GM21515 (cell line): ENCODE measurements around the gene SRGAP1.
A peak's percentile ranks its signal among the peaks of the same experiment; 100 is the strongest.
"Not testable (repeated sequence)": the region's sequence is repeated elsewhere in the genome, so short reads cannot be mapped to it uniquely, and the experiment has no call there.

ENCODE experiments used
- ATAC-seq: cut with Tn5 transposase; IDR thresholded peaks from one replicate; pipeline ENCODE4 v1.9.1; 2021; ENCODE audit not compliant: unreplicated experiment

SRGAP1 gene

DNA sequence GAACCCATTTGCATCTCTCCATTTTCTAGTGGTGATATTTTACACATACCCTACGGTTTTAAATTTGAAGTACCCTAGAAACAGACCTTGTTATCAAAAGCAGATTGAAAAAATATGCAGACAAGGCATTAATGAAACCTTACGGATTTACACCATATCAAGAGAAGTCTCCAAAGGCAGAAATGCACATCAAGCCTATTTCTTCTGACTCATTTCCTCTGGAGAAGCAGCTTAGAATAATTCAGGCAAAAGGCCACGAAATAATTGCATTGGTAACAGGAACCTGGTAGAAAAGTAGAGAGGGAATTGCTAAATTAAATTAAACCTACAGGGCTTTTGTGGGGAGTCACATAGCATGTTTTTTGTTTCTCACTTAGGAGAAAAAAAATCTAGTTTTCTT, 342.9 kb downstream of the SRGAP1 start:
- no peak for ATAC-seq

DNA sequence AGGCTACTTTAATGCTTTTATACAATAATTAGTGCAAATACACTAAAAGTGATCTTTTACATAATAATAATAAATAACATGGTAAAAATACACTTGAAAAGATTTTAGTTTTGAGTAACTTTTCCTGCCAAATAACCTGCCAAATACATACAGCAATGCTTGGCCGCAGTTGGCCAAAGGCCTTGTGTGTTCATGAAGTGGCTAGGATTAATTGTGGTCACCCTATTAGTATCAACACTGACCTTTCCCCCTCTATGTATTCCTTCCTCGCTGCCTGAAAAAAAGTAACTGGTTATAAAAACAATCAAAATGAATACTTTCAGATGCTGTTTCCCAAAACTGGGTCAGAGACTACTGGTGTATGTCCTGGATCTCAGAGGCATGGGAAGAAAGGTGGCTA, 343.3 kb downstream of the SRGAP1 start:
- ATAC-seq = no peak

DNA sequence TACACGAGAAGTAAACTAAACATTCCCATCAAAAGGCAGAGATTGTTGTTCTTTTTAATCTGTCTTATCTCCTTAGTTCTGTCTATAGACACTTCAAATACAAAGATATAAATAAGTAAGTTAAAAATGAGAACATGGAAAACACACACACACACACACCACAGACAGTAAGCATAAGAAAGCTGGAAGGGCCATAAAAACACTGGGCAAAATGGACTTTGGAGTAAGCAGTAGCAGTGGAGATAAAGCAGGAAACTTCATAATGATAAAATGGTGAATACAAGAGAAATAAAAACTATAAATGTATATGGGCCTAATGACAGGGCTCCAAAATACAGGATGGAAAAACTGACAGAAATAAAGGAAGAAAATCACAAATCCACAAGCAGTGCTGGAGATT, 345.0 kb downstream of the SRGAP1 start:
- ATAC-seq = no peak

DNA sequence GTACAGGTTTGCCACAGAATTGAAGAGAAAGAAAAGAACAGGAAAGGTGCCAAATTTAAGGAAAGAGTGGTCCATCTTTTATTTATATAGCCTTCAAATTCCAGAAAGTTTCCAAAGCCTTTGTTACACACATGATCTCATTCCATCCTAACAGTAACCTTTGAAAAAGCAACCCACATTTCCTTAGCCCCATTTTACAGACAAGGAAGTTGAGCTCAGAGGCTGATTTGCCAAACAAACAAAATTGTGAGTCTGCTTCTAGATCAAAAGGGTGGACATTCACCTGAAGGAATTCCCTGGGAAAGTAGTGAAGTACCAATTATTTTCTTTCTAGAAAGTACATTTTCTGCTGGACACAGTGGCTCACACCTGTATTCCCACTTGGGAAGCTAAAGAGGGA, 345.6 kb downstream of the SRGAP1 start:
- no peak for ATAC-seq

DNA sequence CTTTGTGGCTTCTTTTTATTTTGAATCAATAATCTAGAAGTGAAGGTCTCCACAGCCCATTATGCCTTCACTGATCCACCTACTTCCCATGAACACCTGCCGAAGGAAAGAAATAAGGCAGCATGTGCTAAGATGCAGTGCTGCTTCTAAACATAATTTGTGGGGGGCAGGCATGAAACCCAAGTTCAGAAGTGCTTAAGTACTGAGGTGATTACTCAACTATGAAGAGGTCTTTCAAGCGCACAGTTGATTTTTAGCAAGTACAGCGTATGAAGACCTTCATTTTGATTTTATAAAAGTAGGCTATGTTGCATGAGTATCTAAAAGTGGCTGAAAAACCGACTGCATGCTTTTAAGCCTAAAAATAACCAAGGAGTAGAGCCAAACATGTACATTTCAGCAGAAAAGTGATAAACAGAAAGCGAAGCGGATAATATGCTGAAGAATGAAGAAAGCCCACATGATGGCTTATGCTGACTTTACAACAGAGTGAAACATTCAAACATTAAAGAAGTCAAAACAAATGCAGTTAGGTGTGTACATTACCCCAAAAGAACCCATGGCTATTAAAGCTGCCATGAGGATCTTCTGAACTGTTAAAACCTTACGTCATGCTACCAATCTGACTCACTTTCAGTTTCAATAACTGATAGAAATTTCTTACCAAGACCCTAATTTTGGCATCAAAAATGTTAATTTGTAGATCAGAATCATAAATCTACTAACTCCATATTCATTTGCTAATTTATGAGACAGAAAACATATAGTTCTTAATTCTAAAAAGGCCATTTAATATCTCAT, 348.3 kb downstream of the SRGAP1 start:
- ATAC-seq = peak; percentile 90

GRCh38 chr12:64193931-64194330, 349.4 kb downstream of the SRGAP1 start:
- ATAC-seq = no peak

DNA sequence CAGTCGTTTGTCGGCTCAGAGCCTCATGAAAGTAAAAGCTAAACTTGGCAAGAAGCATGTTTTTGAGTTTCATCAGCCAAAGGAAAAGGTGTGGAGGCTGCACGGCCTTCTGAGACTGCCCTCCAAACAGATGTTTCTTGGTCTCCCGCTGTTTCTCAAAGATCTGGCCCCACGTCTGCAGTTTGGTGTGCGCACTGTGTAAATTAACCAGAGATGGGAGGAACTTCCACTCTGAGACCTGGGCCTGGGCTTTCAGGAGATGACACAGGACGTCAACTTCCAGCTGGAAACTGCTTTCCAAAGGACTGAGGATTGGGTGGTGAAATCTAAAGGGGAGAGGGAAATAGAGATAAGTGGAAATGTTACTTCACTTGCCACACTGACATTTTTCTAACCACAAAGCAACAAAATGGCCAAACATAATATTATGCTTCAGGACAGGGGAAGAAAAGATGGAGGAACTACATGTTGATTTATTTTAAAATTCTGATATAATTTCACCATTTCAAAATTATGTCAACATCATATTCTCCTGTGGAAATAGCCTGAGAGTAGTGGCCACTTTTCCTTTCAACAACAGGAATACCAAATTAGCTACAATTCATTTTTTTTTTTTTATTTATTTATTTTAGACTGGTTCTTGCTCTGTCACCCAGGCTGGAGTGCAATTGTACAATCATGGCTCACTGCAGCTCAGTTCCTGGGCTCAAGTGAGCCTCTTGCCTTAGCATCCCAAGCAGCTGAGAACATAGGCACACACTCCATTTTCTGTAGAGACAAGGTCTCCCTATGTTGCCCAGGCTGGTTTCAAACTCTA, 350.0 kb downstream of the SRGAP1 start:
- ATAC-seq = no peak

DNA sequence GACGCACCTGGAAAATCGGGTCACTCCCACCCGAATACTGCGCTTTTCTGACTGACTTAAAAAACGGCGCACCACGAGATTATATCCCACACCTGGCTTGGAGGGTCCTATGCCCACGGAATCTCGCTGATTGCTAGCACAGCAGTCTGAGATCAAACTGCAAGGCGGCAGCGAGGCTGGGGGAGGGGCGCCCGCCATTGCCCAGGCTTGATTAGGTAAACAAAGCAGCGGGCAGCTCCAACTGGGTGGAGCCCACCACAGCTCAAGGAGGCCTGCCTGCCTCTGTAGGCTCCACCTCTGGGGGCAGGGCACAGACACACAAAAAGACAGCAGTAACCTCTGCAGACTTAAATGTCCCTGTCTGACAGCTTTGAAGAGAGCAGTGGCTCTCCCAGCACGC, 351.3 kb downstream of the SRGAP1 start:
- ATAC-seq = not testable (repeated sequence)

GRCh38 chr12:64203036-64203435, 358.5 kb downstream of the SRGAP1 start:
- no peak for ATAC-seq

GRCh38 chr12:64203775-64204174, 359.3 kb downstream of the SRGAP1 start:
- ATAC-seq = no peak

GRCh38 chr12:64205542-64205941, 361.0 kb downstream of the SRGAP1 start:
- no peak for ATAC-seq

DNA sequence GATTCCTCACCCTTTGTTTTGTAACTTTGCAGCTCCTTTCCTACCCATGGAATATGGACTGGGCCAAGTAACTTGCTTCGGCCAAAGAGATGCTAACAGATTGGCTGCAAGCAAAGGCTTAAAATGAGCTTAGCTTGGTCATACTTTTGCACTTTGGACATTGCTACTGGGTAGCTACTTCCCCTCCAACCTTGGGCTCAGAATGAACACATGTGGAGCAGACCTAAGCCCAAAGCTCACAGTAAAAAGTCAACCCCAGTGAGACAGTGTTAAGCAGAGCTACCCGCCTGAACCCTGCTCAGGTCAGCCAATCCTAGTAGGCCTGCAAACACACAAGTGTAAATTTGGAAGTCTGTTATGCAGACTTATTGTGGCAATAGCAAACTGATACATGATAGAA, 363.0 kb downstream of the SRGAP1 start:
- no peak for ATAC-seq
